GM19043 (cell line): ENCODE measurements around the gene PCDHB10.
"Not testable (repeated sequence)": the region's sequence is repeated elsewhere in the genome, so short reads cannot be mapped to it uniquely, and the experiment has no call there.

ENCODE experiments used
- ATAC-seq: cut with Tn5 transposase; IDR thresholded peaks from one replicate; pipeline ENCODE4 v1.9.1; 2021; ENCODE audit warnings: low read depth; ENCODE audit not compliant: unreplicated experiment

PCDHB10 gene

DNA sequence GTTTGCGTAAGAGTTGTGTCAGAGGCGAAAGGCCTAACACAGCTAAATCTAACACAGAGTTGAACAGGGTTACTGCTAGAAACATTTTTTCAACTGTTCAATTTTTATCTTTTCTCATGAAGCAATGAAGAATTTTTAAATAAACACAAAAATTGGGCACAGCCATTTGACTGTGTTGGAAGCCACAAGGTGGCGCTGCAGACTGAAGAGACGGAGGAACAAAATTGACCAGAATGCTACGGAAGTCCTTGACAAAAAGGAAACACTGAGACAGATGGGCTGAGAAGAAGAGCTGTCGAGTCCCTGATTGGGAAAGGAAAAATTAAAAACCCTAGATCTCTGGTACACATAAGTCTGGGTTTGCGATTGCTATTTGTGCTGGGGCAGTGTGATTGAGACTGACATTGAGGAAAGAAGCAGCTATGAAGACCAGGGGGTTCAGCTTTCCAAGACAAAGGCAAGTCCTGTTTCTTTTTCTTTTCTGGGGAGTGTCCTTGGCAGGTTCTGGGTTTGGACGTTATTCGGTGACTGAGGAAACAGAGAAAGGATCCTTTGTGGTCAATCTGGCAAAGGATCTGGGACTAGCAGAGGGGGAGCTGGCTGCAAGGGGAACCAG is 5.1 kb upstream of the PCDHB10 start, which contains the start of gene PCDHB9:
PCDHB9 (plus strand) TSS at position 265 of the 616 bp plus-strand sequence; CDS start at position 423, 158 bp downstream.
- no peak for ATAC-seq

DNA sequence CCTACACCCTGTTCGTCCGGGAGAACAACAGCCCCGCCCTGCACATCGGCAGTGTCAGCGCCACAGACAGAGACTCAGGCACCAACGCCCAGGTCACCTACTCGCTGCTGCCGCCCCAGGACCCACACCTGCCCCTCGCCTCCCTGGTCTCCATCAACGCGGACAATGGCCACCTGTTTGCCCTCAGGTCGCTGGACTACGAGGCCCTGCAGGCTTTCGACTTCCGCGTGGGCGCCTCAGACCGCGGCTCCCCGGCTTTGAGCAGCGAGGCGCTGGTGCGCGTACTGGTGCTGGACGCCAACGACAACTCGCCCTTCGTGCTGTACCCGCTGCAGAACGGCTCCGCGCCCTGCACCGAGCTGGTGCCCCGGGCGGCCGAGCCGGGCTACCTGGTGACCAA is 3.5 kb upstream of the PCDHB10 start:
- ATAC-seq: not testable (repeated sequence)

DNA sequence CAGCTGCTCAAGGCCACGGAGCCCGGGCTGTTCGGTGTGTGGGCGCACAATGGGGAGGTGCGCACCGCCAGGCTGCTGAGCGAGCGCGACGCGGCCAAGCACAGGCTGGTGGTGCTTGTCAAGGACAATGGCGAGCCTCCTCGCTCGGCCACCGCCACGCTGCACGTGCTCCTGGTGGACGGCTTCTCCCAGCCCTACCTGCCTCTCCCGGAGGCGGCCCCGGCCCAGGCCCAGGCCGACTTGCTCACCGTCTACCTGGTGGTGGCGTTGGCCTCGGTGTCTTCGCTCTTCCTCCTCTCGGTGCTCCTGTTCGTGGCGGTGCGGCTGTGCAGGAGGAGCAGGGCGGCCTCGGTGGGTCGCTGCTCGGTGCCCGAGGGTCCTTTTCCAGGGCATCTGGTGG is 3.0 kb upstream of the PCDHB10 start:
- ATAC-seq: not testable (repeated sequence)

DNA sequence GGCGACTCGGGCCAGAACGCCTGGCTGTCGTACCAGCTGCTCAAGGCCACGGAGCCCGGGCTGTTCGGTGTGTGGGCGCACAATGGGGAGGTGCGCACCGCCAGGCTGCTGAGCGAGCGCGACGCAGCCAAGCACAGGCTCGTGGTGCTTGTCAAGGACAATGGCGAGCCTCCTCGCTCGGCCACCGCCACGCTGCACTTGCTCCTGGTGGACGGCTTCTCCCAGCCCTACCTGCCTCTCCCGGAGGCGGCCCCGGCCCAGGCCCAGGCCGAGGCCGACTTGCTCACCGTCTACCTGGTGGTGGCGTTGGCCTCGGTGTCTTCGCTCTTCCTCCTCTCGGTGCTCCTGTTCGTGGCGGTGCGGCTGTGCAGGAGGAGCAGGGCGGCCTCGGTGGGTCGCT is 2.2 kb downstream of the PCDHB10 start:
- ATAC-seq: not testable (repeated sequence)

DNA sequence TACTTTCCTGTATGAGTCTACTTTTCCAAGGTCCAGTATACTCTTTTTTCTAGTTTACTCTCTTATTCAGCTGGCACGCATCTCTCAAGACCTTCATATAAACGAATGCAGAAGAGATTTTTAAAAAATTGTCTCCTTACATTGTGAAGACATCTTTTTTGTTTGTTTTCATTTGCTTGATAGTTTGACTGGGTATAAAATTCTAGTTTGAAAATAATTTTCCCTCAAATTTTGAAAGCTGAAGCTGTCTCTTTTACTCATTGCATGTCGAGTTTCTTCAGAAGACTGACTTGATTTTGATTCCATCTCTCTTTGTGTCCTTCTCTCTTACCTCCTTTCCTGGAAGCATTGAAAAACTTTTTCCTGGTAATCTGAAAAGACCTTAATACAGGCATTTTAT is 4.2 kb downstream of the PCDHB10 start:
- no peak for ATAC-seq

DNA sequence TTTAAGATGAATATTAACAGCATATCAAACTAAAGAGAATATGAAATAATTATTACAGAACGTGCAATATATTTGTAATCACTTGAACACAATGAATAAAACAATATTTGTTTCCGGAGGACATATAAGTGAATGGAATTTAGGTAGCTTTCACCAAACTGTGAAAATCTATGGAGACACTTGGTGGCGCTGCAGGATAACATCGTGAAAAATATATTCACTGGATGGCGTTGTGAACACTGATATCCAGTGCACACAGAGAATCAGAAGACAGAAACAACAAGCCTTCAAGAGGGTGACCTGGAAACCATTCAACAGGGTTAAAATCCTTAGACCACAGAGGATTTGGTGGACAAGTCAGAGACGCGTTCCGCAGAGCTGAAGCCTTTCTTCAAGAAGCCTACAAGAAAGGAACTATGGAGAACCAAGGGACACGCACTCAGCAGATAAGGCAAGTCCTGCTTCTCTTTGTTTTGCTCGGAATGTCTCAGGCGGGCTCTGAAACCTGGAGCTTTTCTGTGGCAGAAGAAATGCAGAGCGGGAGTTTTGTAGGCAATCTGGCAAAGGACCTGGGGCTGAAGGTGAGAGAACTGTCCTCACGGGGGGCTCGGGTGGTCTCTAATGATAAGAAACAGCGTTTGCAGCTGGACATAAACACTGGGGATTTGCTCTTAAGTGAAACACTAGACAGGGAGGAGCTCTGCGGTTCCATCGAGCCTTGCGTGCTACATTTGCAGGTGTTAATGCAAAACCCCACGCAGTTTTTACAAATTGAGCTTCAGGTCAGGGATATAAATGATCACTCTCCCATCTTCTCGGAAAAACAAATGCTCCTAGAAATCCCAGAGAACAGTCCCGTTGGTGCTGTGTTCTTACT is 7.4 kb downstream of the PCDHB10 start, which contains the start of gene PCDHB11:
PCDHB11 (plus strand) TSS at position 269 of the 877 bp plus-strand sequence; CDS start at position 417, 148 bp downstream.
- no peak for ATAC-seq

DNA sequence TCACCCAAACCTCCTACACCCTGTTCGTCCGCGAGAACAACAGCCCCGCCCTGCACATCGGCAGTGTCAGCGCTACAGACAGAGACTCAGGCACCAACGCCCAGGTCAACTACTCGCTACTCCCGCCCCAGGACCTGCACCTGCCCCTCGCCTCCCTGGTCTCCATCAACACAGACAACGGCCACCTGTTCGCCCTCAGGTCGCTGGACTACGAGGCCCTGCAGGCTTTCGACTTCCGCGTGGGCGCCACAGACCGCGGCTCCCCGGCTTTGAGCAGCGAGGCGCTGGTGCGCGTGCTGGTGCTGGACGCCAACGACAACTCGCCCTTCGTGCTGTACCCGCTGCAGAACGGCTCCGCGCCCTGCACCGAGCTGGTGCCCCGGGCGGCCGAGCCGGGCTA is 9.0 kb downstream of the PCDHB10 start:
- not testable (repeated sequence) for ATAC-seq

DNA sequence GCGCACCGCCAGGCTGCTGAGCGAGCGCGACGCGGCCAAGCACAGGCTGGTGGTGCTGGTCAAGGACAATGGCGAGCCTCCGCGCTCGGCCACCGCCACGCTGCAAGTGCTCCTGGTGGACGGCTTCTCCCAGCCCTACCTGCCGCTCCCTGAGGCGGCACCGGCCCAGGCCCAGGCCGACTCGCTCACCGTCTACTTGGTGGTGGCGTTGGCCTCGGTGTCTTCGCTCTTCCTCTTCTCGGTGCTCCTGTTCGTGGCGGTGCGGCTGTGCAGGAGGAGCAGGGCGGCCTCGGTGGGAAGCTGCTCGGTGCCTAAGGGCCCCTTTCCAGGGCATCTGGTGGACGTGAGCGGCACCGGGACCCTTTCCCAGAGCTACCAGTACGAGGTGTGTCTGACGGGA is 9.5 kb downstream of the PCDHB10 start:
- not testable (repeated sequence) for ATAC-seq

DNA sequence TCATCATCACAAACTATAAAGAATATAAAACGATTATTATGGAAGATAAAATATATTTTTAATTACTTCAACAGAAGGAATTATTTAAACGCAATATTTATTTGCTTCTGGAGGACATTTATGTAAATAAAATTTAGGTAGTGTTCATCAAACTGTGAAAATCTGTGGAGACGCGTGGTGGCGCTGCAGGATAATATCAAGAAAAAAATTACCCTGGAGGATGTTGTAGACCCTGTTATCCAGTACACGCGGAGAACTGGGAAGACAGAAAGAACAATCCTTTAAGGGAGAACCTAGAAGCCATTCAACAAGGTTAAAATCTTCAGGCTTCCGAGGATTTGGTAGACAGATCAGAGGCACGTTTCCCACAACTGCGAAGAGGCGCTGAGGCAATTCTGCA is 16.3 kb downstream of the PCDHB10 start, which contains the start of gene PCDHB12:
PCDHB12 (plus strand) TSS at position 242 of the 400 bp plus-strand sequence. CDS start 189 bp downstream, outside the sequence.
- ATAC-seq: no peak

DNA sequence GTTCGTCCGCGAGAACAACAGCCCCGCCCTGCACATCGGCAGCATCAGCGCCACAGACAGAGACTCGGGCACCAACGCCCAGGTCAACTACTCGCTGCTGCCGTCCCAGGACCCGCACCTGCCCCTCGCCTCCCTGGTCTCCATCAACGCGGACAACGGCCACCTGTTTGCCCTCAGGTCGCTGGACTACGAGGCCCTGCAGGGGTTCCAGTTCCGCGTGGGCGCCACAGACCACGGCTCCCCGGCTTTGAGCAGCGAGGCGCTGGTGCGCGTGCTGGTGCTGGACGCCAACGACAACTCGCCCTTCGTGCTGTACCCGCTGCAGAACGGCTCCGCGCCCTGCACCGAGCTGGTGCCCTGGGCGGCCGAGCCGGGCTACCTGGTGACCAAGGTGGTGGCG is 18.1 kb downstream of the PCDHB10 start:
- ATAC-seq: not testable (repeated sequence)

DNA sequence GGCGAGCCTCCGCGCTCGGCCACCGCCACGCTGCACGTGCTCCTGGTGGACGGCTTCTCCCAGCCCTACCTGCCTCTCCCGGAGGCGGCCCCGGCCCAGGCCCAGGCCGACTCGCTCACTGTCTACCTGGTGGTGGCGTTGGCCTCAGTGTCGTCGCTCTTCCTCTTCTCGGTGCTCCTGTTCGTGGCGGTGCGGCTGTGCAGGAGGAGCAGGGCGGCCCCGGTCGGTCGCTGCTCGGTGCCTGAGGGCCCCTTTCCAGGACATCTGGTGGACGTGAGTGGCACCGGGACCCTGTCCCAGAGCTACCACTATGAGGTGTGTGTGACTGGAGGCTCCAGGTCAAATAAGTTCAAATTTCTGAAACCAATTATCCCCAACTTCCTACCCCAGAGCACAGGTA is 18.7 kb downstream of the PCDHB10 start:
- not testable (repeated sequence) for ATAC-seq

DNA sequence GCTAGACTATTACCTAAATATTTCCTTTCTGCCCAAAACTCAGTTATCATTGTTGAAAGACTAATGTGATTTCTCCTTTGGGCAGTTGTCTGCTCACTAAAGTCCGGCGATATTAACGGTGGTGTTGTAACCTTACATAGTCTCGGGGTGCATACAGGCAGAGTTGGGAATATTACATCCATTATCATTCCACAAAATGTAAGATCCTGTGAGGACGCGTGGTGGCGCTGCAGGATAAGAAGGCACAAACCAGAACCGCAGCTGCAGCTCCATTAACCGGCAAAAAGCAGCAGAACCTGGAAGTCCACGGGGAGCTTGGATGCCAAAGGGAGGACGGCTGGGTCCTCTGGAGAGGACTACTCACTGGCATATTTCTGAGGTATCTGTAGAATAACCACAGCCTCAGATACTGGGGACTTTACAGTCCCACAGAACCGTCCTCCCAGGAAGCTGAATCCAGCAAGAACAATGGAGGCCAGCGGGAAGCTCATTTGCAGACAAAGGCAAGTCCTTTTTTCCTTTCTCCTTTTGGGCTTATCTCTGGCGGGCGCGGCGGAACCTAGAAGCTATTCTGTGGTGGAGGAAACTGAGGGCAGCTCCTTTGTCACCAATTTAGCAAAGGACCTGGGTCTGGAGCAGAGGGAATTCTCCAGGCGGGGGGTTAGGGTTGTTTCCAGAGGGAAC is 21.6 kb downstream of the PCDHB10 start, which contains the start of gene PCDHB13:
PCDHB13 (plus strand) TSS at position 264 of the 684 bp plus-strand sequence; CDS start at position 469, 205 bp downstream.
- ATAC-seq: not testable (repeated sequence)

DNA sequence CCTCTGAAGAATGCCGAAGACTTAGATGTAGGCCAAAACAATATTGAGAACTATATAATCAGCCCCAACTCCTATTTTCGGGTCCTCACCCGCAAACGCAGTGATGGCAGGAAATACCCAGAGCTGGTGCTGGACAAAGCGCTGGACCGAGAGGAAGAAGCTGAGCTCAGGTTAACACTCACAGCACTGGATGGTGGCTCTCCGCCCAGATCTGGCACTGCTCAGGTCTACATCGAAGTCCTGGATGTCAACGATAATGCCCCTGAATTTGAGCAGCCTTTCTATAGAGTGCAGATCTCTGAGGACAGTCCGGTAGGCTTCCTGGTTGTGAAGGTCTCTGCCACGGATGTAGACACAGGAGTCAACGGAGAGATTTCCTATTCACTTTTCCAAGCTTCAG is 22.4 kb downstream of the PCDHB10 start:
- ATAC-seq: not testable (repeated sequence)

DNA sequence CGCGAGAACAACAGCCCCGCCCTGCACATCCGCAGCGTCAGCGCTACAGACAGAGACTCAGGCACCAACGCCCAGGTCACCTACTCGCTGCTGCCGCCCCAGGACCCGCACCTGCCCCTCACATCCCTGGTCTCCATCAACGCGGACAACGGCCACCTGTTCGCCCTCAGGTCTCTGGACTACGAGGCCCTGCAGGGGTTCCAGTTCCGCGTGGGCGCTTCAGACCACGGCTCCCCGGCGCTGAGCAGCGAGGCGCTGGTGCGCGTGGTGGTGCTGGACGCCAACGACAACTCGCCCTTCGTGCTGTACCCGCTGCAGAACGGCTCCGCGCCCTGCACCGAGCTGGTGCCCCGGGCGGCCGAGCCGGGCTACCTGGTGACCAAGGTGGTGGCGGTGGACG is 23.4 kb downstream of the PCDHB10 start:
- not testable (repeated sequence) for ATAC-seq

DNA sequence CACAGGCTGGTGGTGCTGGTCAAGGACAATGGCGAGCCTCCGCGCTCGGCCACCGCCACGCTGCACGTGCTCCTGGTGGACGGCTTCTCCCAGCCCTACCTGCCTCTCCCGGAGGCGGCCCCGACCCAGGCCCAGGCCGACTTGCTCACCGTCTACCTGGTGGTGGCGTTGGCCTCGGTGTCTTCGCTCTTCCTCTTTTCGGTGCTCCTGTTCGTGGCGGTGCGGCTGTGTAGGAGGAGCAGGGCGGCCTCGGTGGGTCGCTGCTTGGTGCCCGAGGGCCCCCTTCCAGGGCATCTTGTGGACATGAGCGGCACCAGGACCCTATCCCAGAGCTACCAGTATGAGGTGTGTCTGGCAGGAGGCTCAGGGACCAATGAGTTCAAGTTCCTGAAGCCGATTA is 23.9 kb downstream of the PCDHB10 start:
- ATAC-seq: not testable (repeated sequence)

DNA sequence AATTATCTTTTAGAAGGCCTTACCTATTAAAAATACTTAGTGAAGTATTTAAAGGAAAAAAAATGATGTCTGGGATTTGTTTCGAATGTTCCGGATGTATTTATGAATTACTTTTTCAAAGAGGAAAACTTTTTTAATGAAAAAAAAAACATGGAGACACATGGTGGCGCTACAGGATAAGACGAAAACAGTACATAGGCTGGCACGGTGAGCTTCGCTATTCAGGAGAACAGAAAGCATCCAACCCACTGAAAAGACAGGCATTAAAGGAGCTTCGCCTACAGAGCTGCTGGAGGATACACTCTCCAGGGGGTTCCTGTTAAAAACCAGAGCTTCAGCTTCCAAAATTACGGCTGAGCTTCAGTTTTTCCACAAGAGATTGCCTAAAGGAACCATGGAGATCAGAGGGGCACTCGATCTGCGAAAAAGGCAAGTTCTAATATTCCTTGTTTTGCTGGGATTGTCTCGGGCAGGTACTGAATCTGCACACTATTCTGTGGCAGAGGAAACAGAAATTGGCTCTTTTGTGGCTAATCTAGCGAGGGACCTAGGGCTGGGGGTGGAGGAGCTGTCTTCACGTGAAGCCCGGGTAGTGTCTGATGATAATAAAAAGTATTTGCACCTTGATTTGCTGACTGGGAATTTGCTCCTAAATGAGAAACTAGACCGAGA is 31.1 kb downstream of the PCDHB10 start, which contains the start of gene PCDHB14:
PCDHB14 (plus strand) TSS at position 232 of the 672 bp plus-strand sequence; CDS start at position 395, 163 bp downstream.
- no peak for ATAC-seq

DNA sequence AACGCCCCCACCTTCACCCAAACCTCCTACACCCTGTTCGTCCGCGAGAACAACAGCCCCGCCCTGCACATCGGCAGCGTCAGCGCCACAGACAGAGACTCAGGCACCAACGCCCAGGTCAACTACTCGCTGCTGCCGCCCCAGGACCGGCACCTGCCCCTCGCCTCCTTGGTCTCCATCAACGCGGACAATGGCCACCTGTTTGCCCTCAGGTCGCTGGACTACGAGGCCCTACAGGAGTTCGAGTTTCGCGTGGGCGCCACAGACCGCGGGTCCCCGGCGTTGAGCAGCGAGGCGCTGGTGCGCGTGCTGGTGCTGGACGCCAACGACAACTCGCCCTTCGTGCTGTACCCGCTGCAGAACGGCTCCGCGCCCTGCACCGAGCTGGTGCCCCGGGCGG is 32.7 kb downstream of the PCDHB10 start:
- ATAC-seq: not testable (repeated sequence)

DNA sequence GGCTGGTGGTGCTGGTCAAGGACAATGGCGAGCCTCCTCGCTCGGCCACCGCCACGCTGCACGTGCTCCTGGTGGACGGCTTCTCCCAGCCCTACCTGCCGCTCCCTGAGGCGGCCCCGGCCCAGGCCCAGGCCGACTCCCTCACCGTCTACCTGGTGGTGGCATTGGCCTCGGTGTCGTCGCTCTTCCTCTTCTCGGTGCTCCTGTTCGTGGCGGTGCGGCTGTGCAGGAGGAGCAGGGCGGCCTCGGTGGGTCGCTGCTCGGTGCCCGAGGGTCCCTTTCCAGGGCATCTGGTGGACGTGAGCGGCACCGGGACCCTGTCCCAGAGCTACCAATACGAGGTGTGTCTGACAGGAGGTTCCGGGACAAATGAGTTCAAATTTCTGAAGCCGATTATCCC is 33.3 kb downstream of the PCDHB10 start:
- not testable (repeated sequence) for ATAC-seq

DNA sequence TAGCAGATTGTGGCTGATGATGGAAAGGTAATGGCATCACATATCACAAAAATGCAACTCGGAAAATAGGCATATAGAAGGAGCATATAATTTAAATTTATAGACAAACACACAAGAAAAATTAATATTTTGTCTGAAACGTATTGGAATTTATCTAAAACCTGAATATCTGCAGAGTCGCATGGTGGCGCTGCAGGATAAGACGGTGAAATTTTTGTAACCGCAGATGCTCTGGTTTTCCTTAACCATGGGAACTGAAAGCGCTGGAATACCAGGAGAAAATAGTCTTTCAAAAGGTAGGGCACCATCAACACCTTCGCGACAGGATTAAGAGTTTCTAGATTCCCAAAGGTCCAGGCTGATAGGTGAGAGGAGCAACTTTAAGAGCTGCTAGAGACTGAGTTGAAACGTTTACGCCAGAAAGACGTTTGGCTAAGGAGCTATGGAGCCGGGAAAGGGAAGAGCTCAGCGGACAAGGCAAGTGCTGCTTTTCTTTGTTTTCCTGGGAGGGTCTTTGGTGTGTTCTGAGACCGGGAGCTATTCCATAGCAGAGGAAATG is 42.0 kb downstream of the PCDHB10 start:
- ATAC-seq: no peak

DNA sequence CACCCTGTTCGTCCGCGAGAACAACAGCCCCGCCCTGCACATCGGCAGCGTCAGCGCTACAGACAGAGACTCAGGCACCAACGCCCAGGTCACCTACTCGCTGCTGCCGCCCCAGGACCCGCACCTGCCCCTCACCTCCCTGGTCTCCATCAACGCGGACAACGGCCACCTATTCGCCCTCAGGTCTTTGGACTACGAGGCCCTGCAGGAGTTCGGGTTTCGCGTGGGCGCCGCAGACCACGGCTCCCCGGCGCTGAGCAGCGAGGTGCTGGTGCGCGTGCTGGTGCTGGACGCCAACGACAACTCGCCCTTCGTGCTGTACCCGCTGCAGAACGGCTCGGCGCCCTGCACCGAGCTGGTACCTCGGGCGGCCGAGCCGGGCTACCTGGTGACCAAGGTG is 43.8 kb downstream of the PCDHB10 start:
- ATAC-seq: not testable (repeated sequence)
